Type B pancreatic cell (in vitro differentiated cells): Measurements from ENCODE around the gene ITM2C. TPM values are rescaled to one million over a fixed set of nuclear protein-coding genes. Genes with fewer than 3 reads are reported as not detected.

Experiments used
- DNase-seq: peaks from one replicate; pipeline ENCODE4 v3.0.0; 2021; ENCODE audit warnings: mixed read lengths; ENCODE audit not compliant: unreplicated experiment; ENCODE audit errors: extremely low spot score
- H3K27ac Mint-ChIP-seq: 2 replicates; pipeline ENCODE4 v1.8.0; 2021; ENCODE audit warnings: mild to moderate bottlenecking, mixed read lengths
- H3K27me3 Mint-ChIP-seq: 2 replicates; pipeline ENCODE4 v1.8.0; 2021; ENCODE audit warnings: mixed read lengths
- H3K36me3 Mint-ChIP-seq: 2 replicates; pipeline ENCODE4 v1.8.0; 2021; ENCODE audit warnings: mixed read lengths
- H3K4me1 Mint-ChIP-seq: one replicate; pipeline ENCODE4 v1.8.0; 2021; ENCODE audit warnings: mixed read lengths; ENCODE audit not compliant: unreplicated experiment
- H3K4me3 Mint-ChIP-seq: 2 replicates; pipeline ENCODE4 v1.8.0; 2021; ENCODE audit warnings: mild to moderate bottlenecking, mixed read lengths
- H3K9me3 Mint-ChIP-seq: 2 replicates; pipeline ENCODE4 v1.8.0; 2021; ENCODE audit warnings: mixed read lengths
- total RNA-seq: library from RNA; stranded (reverse); gene quantifications from 2 replicates; pipeline ENCODE4 v1.2.1, GENCODE V29; 2021; ENCODE audit warnings: low replicate concordance
- TF ChIP-seq, protein P1 (sequence below): fragments of 200-600 bp; sonication (generic); conservative IDR thresholded peaks from 2 replicates; pipeline ENCODE4 v1.5.0; 2021; ENCODE audit warnings: antibody characterized with exemption, mild to moderate bottlenecking

The ITM2C gene
- total RNA-seq, 1 donor from 2014 or later: 285 TPM

DNA sequence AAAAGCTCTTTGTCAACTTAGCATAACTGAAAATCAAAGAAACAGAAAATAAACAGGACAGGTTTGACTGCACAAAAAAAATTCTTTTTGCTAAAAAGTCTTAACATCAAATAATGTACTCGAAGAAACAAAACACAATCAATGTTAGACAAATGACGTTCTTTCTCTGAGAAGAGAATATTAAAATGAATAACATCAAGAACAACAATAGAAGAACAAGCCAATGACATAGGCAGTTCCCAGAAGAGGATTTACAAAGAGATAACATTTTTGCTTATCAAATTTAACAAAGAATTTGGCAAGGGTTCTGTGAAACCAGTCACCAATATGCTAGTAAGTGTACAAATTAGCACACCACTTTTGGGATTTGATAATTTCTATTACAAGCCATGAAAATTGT is 54.5 kb downstream of the ITM2C start:
- TF ChIP-seq, protein P1, sequence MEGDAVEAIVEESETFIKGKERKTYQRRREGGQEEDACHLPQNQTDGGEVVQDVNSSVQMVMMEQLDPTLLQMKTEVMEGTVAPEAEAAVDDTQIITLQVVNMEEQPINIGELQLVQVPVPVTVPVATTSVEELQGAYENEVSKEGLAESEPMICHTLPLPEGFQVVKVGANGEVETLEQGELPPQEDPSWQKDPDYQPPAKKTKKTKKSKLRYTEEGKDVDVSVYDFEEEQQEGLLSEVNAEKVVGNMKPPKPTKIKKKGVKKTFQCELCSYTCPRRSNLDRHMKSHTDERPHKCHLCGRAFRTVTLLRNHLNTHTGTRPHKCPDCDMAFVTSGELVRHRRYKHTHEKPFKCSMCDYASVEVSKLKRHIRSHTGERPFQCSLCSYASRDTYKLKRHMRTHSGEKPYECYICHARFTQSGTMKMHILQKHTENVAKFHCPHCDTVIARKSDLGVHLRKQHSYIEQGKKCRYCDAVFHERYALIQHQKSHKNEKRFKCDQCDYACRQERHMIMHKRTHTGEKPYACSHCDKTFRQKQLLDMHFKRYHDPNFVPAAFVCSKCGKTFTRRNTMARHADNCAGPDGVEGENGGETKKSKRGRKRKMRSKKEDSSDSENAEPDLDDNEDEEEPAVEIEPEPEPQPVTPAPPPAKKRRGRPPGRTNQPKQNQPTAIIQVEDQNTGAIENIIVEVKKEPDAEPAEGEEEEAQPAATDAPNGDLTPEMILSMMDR: no peak
- H3K9me3 Mint-ChIP-seq: no peaks in the 10 kb centered on the region
- no peaks in the 10 kb centered on the region for H3K36me3 Mint-ChIP-seq
- peaks cover 7% of the 10 kb centered on the region for H3K27me3 Mint-ChIP-seq
- H3K4me1 Mint-ChIP-seq: no peaks in the 10 kb centered on the region
- H3K4me3 Mint-ChIP-seq: no peak overlapping the region
- no peak overlapping the region for H3K27ac Mint-ChIP-seq
- no peak for DNase-seq

DNA sequence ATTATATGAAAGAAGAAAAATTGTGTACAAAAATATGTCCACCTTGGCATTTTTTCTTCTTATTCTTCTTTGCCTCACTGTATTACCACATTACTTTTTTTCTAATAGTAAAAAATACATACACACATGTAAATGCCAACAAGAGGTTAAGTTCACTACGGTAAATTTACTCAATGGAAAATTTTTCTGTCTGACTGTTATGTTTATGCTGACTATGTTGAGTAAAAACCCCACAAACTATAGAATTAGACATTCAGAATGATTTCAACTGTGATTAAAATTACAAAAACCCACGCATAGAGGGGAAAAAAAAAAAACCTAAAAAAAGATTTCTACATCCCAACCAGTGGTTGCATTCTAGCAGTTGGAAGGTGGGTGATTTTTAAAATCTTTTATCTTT is 54.9 kb downstream of the ITM2C start:
- no peaks in the 10 kb centered on the region for H3K9me3 Mint-ChIP-seq
- no peaks in the 10 kb centered on the region for H3K4me1 Mint-ChIP-seq
- H3K36me3 Mint-ChIP-seq: no peaks in the 10 kb centered on the region
- H3K4me3 Mint-ChIP-seq: no peak overlapping the region
- TF ChIP-seq, protein P1: no peak
- no peak for DNase-seq
- H3K27me3 Mint-ChIP-seq: peaks cover 5% of the 10 kb centered on the region
- no peak overlapping the region for H3K27ac Mint-ChIP-seq

DNA sequence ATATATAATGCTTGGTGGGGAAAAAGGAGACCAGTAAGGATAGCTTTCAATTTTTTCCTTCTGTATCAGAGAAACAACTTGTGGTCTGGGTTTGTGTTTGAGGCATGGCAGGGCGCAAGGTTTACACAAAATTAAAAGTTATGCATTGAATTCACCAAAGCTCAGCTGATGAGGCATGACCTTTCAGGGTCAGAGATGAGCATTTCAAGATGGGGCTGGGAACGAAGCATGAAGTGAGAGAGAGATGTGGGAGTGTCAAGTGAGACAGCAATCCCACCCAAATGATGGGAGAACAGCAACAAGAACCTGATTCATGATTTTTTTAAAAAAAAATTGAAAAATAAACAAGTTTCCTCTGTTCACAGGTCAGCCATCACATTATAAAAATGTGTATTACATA is 55.4 kb downstream of the ITM2C start:
- Mint-ChIP-seq H3K36me3 (no peaks in the 10 kb centered on the region), H3K27me3 (peaks cover 4% of the 10 kb centered on the region), H3K4me3 (no peak overlapping the region), H3K9me3 (no peaks in the 10 kb centered on the region), H3K27ac (no peak overlapping the region), H3K4me1 (no peaks in the 10 kb centered on the region)
- DNase-seq: no peak
- TF ChIP-seq, protein P1: no peak

DNA sequence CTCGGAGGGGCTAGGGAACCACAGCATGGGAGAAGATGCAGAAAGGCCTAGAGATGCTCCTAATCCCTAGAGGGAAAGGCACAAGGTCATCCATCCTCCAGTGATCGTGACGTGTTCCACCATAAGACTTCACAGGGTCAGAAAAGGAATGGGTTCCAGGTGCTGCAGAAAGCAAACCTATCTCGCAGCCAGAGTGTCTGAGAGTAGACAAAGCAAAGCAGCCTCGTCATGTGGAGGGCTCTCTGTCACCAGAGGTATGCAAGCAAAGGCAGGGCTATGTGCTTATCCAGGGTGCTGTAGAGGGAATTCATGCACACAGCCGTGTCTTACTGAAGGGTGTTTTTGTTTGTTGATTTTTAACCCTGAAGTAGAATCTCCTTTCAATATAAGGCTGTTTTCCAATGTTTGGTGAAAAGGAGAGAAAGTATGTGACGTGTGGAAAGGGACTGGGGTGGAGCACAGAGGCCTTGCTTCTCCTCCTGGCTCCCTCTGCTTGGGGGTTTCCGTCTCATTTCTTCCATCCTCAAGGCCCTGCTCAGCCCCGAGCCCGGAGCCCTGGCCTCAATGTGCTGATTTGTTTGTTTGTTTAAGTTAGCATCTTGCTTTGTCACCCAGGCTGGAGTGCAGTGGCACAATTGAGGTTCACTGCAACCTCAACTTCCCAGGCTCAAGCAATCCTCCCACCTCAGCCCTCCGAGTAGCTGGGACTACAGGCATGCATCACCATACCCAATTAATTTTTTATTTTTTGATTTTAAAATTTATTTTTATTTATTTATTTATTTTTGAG is 57.3 kb downstream of the ITM2C start:
- Mint-ChIP-seq H3K27ac (no peak overlapping the region), H3K36me3 (no peaks in the 10 kb centered on the region), H3K27me3 (peaks cover 4% of the 10 kb centered on the region), H3K4me3 (no peak overlapping the region), H3K4me1 (no peaks in the 10 kb centered on the region), H3K9me3 (no peaks in the 10 kb centered on the region)
- DNase-seq: no peak
- TF ChIP-seq, protein P1: no peak

DNA sequence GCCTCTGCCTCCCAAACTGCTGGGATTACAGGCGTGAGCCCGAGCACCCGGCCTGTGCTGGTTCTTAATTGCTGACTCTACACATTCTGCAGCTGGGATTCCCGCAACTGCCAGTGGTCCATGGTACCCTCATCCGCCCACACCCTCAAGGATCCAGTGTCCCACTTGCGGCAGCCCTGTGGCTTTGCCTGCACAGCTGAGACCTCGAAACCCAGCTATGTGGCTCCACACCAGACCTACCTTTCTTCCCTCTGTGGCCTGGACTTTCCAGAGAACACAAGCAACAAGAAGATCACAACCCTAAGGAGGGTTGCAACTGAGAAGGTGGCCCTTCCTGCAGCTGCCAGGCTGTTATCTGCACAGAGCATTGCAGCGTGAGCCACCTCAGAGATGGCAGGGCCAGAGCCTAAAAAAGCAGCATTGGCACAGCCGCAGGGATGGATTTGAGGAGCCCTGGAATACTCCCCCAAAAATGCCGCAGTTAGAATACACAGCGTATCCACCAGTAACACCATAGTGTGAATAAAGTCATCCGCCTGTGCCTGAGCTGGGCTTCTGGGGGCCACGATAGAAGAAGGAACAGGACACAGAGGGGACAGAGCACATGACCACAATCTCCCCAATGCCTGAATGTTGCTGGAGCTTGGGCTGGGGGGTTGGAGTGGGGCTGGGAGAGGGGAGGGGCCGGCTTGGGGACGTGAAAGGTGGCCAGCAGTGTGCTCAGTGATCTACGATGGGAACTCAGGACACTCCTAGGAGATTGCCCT is 58.4 kb downstream of the ITM2C start:
- Mint-ChIP-seq H3K9me3 (no peaks in the 10 kb centered on the region), H3K4me3 (no peak overlapping the region), H3K27ac (no peak overlapping the region), H3K27me3 (peaks cover 4% of the 10 kb centered on the region), H3K4me1 (no peaks in the 10 kb centered on the region), H3K36me3 (no peaks in the 10 kb centered on the region)
- TF ChIP-seq, protein P1: no peak
- no peak for DNase-seq
